ENCODE data around the gene PMPCA. TPM values are rescaled to one million over a fixed set of nuclear protein-coding genes. Genes with fewer than 3 reads are reported as not detected.

The PMPCA gene
- total RNA-seq: 10 to 100 TPM; 29.2 to 64.4 (median 33.6) TPM

DNA sequence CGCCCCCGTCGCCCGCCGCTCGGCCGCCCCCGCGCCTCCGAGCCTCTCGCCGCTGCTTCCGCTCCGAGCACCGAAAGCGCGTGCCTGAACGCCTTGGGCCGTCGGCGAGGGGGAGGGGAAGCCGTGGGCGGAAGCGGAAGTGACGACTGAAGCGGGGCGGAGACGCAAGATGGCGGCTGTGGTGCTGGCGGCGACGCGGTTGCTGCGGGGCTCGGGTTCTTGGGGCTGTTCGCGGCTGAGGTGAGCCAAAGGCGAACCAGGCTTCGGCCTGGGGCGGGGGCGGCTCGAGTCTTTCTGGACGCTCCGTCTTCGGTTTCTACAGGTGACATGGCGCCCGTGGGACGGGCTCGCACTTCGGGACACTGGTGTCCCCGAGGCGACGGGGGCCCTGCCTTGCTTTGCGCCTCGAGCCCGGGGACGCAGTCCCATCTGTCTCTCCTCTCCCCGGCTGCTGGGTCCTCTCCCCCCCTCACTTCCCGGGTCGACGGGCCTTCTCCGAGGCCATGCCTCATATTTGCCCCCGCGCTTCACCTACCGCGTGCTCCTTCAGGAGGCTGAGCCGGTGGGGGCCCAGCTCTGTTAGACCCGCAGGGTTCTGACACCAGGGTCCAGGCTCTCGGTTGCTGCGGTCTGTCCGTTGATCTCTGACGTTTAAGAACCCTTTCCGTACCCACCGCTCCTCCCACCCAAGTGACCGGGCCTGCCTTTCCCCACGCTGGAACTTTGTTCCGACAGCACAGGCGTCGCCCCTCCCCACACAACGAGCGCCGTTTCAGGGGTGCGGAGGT, at the start of gene PMPCA, which contains the start of gene ENTR1:
TSS of gene PMPCA (plus strand) at position 159 of the 788 bp plus-strand sequence. CDS start at position 170, 11 bp downstream.
TSS of gene ENTR1 (minus strand) at position 115 of the 788 bp plus-strand sequence. CDS start 217 bp downstream, outside the sequence.
- TF ChIP-seq, protein P1, sequence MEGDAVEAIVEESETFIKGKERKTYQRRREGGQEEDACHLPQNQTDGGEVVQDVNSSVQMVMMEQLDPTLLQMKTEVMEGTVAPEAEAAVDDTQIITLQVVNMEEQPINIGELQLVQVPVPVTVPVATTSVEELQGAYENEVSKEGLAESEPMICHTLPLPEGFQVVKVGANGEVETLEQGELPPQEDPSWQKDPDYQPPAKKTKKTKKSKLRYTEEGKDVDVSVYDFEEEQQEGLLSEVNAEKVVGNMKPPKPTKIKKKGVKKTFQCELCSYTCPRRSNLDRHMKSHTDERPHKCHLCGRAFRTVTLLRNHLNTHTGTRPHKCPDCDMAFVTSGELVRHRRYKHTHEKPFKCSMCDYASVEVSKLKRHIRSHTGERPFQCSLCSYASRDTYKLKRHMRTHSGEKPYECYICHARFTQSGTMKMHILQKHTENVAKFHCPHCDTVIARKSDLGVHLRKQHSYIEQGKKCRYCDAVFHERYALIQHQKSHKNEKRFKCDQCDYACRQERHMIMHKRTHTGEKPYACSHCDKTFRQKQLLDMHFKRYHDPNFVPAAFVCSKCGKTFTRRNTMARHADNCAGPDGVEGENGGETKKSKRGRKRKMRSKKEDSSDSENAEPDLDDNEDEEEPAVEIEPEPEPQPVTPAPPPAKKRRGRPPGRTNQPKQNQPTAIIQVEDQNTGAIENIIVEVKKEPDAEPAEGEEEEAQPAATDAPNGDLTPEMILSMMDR (IDR thresholded peaks at IDR 0.05): no peak
- peak; percentile 84 for ATAC-seq (ENCODE audit: low FRiP score)

DNA sequence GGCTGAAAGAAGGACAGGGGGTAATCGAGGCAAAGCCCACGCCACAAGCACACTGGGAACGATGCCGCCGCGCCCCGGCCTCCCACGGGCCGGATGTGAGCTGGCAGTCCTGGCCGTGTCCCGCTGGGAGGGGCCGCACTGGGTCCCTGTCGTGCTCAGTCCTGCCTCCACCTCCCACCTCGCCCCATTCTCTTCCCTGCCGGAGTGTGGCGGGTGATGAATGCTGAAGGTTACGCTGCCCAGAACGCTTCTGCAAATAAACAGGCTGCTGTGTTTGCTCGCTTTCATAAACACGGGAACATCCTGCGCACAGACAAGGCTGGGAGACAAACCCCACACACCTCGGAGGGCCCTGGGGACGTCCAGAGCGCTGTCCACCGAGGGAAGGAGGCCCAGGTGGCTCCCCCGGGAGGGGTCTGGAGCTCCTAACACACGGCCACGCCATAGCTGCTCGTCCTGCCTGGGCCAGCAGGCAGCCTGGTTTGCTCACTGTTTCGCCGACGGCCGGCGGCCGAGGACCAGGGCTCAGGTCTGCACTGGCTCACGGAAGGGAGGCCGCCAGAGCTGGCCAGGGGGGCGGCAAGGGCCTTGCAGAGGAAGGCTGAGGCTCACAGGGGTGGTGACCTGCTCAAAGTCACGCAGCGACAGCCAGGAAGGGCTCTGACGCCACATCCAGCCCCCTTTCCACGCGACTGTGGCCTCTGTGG, 49.3 kb upstream of the PMPCA start:
- TF ChIP-seq, protein P1 (IDR thresholded peaks at IDR 0.05): no peak
- DNase-seq (ENCODE audit: low spot score) (no peak), ATAC-seq (ENCODE audit: low FRiP score) (no peak)

More for the DNA sequence above, at the start of gene PMPCA, which contains the start of gene ENTR1:
- peak; percentile 91 for DNase-seq (ENCODE audit: low spot score)

DNA sequence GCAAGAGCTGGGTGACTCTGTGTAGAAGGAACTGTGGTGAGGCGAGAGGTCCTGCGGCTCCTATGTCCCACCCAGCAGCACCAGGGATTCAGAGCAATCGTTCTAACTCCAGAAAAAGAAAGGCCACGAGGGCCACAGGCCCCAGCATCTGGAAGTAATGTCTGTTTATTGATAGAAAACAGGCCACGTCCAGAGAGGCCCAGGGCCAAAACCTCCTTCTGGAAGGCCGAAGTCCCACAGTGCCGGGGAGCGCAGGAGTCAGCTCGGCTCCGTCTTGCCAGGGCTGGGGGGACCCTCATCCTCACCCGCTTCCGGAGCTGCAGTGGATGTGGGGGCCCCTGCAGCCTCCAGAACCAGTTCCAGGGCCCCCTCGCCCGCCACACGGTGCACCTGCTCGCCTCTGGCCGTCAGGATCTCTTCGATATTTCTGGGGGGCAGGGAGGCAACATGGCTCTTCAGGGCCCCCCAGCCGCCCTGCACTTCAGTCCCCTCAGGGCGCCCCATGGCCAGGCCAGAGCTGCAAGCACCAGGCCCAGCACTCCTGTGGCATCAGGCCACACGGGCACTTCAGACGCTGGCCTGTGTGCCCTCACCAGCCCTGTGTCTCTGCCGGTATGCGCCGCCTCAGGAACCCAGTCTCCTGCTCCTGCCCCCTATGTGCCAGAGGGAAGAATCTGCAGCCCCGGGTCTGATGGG, 48.6 kb upstream of the PMPCA start:
- ATAC-seq (ENCODE audit: low FRiP score) (no peak), DNase-seq (ENCODE audit: low spot score) (no peak)
- TF ChIP-seq, protein P1 (IDR thresholded peaks at IDR 0.05): no peak

- no peak for ATAC-seq (ENCODE audit: low FRiP score)
- TF ChIP-seq, protein P1 (IDR thresholded peaks at IDR 0.05): no peak
- DNase-seq (ENCODE audit: low spot score): no peak
These were observed 48.0 kb upstream of the PMPCA start for GRCh38 chr9:136362450-136362784.

- TF ChIP-seq, protein P1 (IDR thresholded peaks at IDR 0.05): peak in 1 of 3 donors; percentile 100
- peak; percentile 94 for DNase-seq (ENCODE audit: low spot score)
- ATAC-seq (ENCODE audit: low FRiP score): peak; percentile 90
These were observed 47.1 kb upstream of the PMPCA start, which contains the start of gene DNLZ for GRCh38 chr9:136363106-136363948. Gene DNLZ, minus strand, starts transcription at chr9:136363744. Its CDS starts 30 bp downstream, at chr9:136363714.
